ENCODE measurements around the gene PITX3.

DNA sequence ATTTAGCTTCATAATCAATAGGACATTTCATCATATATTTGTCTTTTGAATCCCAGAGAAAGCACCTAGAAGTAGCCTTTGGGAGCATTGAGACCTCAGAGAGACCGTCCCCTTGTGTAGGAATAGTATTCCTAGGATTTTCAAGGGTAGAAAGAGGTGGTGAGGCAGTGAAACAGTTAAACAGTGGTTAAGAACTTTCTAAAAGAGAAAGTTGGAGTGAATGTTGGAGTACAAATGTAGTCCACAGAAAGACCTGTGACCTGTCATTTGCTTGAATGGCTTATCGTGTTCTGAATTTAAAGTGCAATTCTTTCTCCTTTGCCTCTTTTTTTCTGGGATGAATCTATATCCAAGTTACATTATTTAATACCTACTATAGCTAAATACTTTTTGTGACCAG lies 34.0 kb upstream of the PITX3 start:
- no peak for TF ChIP-seq EZH2 (IDR thresholded peaks at IDR 0.05; ENCODE audit: borderline replicate concordance, insufficient read depth, low read length, poor library complexity, severe bottlenecking)
- TF ChIP-seq, protein P1, sequence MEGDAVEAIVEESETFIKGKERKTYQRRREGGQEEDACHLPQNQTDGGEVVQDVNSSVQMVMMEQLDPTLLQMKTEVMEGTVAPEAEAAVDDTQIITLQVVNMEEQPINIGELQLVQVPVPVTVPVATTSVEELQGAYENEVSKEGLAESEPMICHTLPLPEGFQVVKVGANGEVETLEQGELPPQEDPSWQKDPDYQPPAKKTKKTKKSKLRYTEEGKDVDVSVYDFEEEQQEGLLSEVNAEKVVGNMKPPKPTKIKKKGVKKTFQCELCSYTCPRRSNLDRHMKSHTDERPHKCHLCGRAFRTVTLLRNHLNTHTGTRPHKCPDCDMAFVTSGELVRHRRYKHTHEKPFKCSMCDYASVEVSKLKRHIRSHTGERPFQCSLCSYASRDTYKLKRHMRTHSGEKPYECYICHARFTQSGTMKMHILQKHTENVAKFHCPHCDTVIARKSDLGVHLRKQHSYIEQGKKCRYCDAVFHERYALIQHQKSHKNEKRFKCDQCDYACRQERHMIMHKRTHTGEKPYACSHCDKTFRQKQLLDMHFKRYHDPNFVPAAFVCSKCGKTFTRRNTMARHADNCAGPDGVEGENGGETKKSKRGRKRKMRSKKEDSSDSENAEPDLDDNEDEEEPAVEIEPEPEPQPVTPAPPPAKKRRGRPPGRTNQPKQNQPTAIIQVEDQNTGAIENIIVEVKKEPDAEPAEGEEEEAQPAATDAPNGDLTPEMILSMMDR (IDR thresholded peaks at IDR 0.05; ENCODE audit: poor library complexity, severe bottlenecking) = no peak
- TF ChIP-seq EP300 (conservative IDR thresholded peaks at IDR 0.05; ENCODE audit: poor library complexity, severe bottlenecking) = no peak
- no peak for TF ChIP-seq RAD21 (conservative IDR thresholded peaks at IDR 0.05)
- TF ChIP-seq TAF1 (IDR thresholded peaks at IDR 0.05; ENCODE audit: low read depth) = no peak
- TF ChIP-seq MXI1 (conservative IDR thresholded peaks at IDR 0.05; ENCODE audit: poor library complexity, severe bottlenecking) = no peak
- TF ChIP-seq, protein P2, sequence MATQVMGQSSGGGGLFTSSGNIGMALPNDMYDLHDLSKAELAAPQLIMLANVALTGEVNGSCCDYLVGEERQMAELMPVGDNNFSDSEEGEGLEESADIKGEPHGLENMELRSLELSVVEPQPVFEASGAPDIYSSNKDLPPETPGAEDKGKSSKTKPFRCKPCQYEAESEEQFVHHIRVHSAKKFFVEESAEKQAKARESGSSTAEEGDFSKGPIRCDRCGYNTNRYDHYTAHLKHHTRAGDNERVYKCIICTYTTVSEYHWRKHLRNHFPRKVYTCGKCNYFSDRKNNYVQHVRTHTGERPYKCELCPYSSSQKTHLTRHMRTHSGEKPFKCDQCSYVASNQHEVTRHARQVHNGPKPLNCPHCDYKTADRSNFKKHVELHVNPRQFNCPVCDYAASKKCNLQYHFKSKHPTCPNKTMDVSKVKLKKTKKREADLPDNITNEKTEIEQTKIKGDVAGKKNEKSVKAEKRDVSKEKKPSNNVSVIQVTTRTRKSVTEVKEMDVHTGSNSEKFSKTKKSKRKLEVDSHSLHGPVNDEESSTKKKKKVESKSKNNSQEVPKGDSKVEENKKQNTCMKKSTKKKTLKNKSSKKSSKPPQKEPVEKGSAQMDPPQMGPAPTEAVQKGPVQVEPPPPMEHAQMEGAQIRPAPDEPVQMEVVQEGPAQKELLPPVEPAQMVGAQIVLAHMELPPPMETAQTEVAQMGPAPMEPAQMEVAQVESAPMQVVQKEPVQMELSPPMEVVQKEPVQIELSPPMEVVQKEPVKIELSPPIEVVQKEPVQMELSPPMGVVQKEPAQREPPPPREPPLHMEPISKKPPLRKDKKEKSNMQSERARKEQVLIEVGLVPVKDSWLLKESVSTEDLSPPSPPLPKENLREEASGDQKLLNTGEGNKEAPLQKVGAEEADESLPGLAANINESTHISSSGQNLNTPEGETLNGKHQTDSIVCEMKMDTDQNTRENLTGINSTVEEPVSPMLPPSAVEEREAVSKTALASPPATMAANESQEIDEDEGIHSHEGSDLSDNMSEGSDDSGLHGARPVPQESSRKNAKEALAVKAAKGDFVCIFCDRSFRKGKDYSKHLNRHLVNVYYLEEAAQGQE (IDR thresholded peaks at IDR 0.05; ENCODE audit: borderline replicate concordance) = no peak
